A549 (cell line): ENCODE results near the gene RAMP1.

Experiments used
- CEBPB ChIP-seq, 2 experiments: fragments of >200 bp in 1 of 2; sonication (Bioruptor Twin) in 1 of 2; formaldehyde crosslinking in 1 of 2; IDR thresholded peaks; 2 replicates each; pipeline ENCODE4 v1.6.1; 2012 to 2016
- HDAC2 ChIP-seq: fragments of 200-600 bp; sonication (generic); IDR thresholded peaks from 2 replicates; pipeline ENCODE4 v1.6.1; 2016
- JUNB ChIP-seq: fragments of >200 bp; sonication (Bioruptor Twin); formaldehyde crosslinking; IDR thresholded peaks from 2 replicates; pipeline ENCODE4 v1.6.1; 2016
- TF ChIP-seq, protein P1 (sequence below): fragments of >200 bp; sonication (Bioruptor Twin); formaldehyde crosslinking; IDR thresholded peaks from 3 replicates; pipeline ENCODE4 v1.5.1; 2016
- TF ChIP-seq, protein P2 (sequence below): fragments of 450-650 bp; IDR thresholded peaks from 2 replicates; pipeline ENCODE4 v1.6.1; 2014; ENCODE audit warnings: antibody characterized with exemption
- TF ChIP-seq, protein P3 (sequence below): fragments of 250-450 bp; sonication (Bioruptor Pico); IDR thresholded peaks from 2 replicates; pipeline ENCODE4 v1.5.0; 2021; ENCODE audit warnings: mild to moderate bottlenecking, moderate library complexity, borderline replicate concordance

GRCh38 chr2:237884681-237885080 is 25.3 kb downstream of the RAMP1 start:
- TF ChIP-seq, protein P1, sequence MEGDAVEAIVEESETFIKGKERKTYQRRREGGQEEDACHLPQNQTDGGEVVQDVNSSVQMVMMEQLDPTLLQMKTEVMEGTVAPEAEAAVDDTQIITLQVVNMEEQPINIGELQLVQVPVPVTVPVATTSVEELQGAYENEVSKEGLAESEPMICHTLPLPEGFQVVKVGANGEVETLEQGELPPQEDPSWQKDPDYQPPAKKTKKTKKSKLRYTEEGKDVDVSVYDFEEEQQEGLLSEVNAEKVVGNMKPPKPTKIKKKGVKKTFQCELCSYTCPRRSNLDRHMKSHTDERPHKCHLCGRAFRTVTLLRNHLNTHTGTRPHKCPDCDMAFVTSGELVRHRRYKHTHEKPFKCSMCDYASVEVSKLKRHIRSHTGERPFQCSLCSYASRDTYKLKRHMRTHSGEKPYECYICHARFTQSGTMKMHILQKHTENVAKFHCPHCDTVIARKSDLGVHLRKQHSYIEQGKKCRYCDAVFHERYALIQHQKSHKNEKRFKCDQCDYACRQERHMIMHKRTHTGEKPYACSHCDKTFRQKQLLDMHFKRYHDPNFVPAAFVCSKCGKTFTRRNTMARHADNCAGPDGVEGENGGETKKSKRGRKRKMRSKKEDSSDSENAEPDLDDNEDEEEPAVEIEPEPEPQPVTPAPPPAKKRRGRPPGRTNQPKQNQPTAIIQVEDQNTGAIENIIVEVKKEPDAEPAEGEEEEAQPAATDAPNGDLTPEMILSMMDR: no peak
- TF ChIP-seq, protein P2, sequence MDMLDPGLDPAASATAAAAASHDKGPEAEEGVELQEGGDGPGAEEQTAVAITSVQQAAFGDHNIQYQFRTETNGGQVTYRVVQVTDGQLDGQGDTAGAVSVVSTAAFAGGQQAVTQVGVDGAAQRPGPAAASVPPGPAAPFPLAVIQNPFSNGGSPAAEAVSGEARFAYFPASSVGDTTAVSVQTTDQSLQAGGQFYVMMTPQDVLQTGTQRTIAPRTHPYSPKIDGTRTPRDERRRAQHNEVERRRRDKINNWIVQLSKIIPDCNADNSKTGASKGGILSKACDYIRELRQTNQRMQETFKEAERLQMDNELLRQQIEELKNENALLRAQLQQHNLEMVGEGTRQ: no peak
- no peak for TF ChIP-seq JUNB
- no peak for TF ChIP-seq CEBPB (IDR thresholded peaks at IDR 0.05)
- TF ChIP-seq, protein P3, sequence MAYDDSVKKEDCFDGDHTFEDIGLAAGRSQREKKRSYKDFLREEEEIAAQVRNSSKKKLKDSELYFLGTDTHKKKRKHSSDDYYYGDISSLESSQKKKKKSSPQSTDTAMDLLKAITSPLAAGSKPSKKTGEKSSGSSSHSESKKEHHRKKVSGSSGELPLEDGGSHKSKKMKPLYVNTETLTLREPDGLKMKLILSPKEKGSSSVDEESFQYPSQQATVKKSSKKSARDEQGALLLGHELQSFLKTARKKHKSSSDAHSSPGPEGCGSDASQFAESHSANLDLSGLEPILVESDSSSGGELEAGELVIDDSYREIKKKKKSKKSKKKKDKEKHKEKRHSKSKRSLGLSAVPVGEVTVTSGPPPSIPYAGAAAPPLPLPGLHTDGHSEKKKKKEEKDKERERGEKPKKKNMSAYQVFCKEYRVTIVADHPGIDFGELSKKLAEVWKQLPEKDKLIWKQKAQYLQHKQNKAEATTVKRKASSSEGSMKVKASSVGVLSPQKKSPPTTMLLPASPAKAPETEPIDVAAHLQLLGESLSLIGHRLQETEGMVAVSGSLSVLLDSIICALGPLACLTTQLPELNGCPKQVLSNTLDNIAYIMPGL (CRISPR knock-in tag): no peak
- no peak for TF ChIP-seq HDAC2
